ENCODE data around the gene FBN3.

- TF ChIP-seq CTCF (IDR thresholded peaks at IDR 0.05; ENCODE audit: low read length) (no peak), EZH2 (IDR thresholded peaks at IDR 0.05; ENCODE audit: borderline replicate concordance, low read length) (no peak)
Measured at GRCh38 chr19:8081569-8082550, 67.5 kb downstream of the FBN3 start.

Measured in OCI-LY1 (cell line).